ENCODE results near the gene CACTIN. TPM values are rescaled to one million over a fixed set of nuclear protein-coding genes. Genes with fewer than 3 reads are reported as not detected.
A peak's percentile ranks its signal among the peaks of the same experiment; 100 is the strongest.
"Not testable (repeated sequence)": the region's sequence is repeated elsewhere in the genome, so short reads cannot be mapped to it uniquely, and the experiment has no call there.

CACTIN gene
- total RNA-seq, 4 donors from 2014 or later, result 6.8 to 28.4 (median 20.7) TPM

- TF ChIP-seq POLR2A (IDR thresholded peaks at IDR 0.05) (no peak), CTCF (IDR thresholded peaks at IDR 0.05) (no peak)
- no peak for DNase-seq
- Histone ChIP-seq H3K9me3 (no peaks in the 10 kb centered on the region), H3K4me1 (no peaks in the 10 kb centered on the region), H3K27me3 (no peaks in the 10 kb centered on the region), H3K27ac (no peak overlapping the region), H3K36me3 (no peaks in the 10 kb centered on the region), H3K4me3 (no peak overlapping the region)
- intact Hi-C loops (cut with DNase I; ENCODE audit: low total_unique reads), result no loop called here
Observed at GRCh38 chr19:3632739-3633558, 6.4 kb upstream of the CACTIN start.

GRCh38 chr19:3632098-3632497, 5.5 kb upstream of the CACTIN start:
- no peak overlapping the region for H3K27ac ChIP-seq
- no peak for DNase-seq
- no peaks in the 10 kb centered on the region for H3K27me3 ChIP-seq
- H3K4me3 ChIP-seq, result no peak overlapping the region
- no peaks in the 10 kb centered on the region for H3K4me1 ChIP-seq
- no peaks in the 10 kb centered on the region for H3K36me3 ChIP-seq
- TF ChIP-seq POLR2A (IDR thresholded peaks at IDR 0.05) (no peak), CTCF (IDR thresholded peaks at IDR 0.05) (no peak)
- intact Hi-C loops (cut with DNase I; ENCODE audit: low total_unique reads), result no loop called here
- H3K9me3 ChIP-seq, result no peaks in the 10 kb centered on the region

GRCh38 chr19:3631053-3631861, 4.7 kb upstream of the CACTIN start:
- no peak for DNase-seq
- Histone ChIP-seq H3K36me3 (no peaks in the 10 kb centered on the region), H3K4me1 (no peaks in the 10 kb centered on the region), H3K27me3 (no peaks in the 10 kb centered on the region), H3K9me3 (no peaks in the 10 kb centered on the region), H3K27ac (no peak overlapping the region), H3K4me3 (no peak overlapping the region)
- intact Hi-C loops (cut with DNase I; ENCODE audit: low total_unique reads), result no loop called here
- no peak for TF ChIP-seq POLR2A (IDR thresholded peaks at IDR 0.05)
- TF ChIP-seq CTCF (IDR thresholded peaks at IDR 0.05), result no peak

- H3K27ac ChIP-seq; H3K4me3 ChIP-seq; H3K27me3 ChIP-seq; intact Hi-C loops (cut with DNase I; ENCODE audit: low total_unique reads); H3K9me3 ChIP-seq; H3K4me1 ChIP-seq; H3K36me3 ChIP-seq; DNase-seq: not testable (repeated sequence)
Observed at GRCh38 chr19:3628766-3629165, 2.2 kb upstream of the CACTIN start.

GRCh38 chr19:3627351-3627723, 747 bp upstream of the CACTIN start:
- Histone ChIP-seq H3K4me1 (peaks cover 7 to 10% of the 10 kb centered on the region in 2 donors), H3K27me3 (no peaks in the 10 kb centered on the region), H3K4me3 (no peak overlapping the region), H3K27ac (peak overlapping the region in 1 of 2 donors; percentile 91), H3K9me3 (no peaks in the 10 kb centered on the region), H3K36me3 (no peaks in the 10 kb centered on the region)
- TF ChIP-seq CTCF (IDR thresholded peaks at IDR 0.05), result no peak
- no peak for TF ChIP-seq POLR2A (IDR thresholded peaks at IDR 0.05)
- intact Hi-C loops (cut with DNase I; ENCODE audit: low total_unique reads), result no loop called here
- DNase-seq, result no peak

Measured in uterus (tissue), 4 donors.